ENCODE results near the gene SP140L.

Gene SP140L

DNA sequence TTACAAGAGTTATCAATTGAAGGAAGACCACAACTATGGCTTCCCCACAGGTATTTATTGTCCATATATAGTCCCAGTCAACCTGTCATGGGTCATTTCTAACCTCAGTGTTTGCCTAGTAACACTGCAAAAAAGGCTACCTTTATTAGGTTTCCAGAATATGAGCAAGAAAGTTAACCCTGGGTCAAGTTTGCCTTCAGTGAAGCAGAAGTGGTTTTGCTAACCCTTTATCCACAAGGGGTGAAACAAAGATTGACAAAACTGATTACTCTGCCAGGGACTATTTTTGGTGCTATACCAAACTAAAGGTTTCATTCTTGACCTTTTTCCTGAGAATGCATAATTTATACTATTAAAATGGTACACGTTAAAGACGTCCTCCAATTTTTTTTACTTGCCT is 117.8 kb downstream of the SP140L start:
- H3K4me3 ChIP-seq (ENCODE audit: low read length): no peak overlapping the region
- H3K36me3 ChIP-seq (ENCODE audit: insufficient read depth, low read length): no peaks in the 10 kb centered on the region
- H3K27me3 ChIP-seq (ENCODE audit: insufficient read depth, low read length): no peaks in the 10 kb centered on the region
- H3K27ac ChIP-seq (ENCODE audit: low read depth, low read length): no peak overlapping the region
- no peak overlapping the region for H3K9ac ChIP-seq (ENCODE audit: low read depth, low read length)
- H3K4me1 ChIP-seq (ENCODE audit: insufficient read depth, low read length): no peaks in the 10 kb centered on the region
- WGBS: 100% methylated on average over 2 of the region's 2 CpGs
- H3K9me3 ChIP-seq (ENCODE audit: insufficient read depth, low read depth, low read length): no peaks in the 10 kb centered on the region

- no peak overlapping the region for H3K27ac ChIP-seq (ENCODE audit: low read depth, low read length)
- no peaks in the 10 kb centered on the region for H3K36me3 ChIP-seq (ENCODE audit: insufficient read depth, low read length)
- WGBS: 81% methylated on average over 7 of the region's 7 CpGs
- no peaks in the 10 kb centered on the region for H3K27me3 ChIP-seq (ENCODE audit: insufficient read depth, low read length)
- H3K9me3 ChIP-seq (ENCODE audit: insufficient read depth, low read depth, low read length): no peaks in the 10 kb centered on the region
- no peak overlapping the region for H3K4me3 ChIP-seq (ENCODE audit: low read length)
- no peaks in the 10 kb centered on the region for H3K4me1 ChIP-seq (ENCODE audit: insufficient read depth, low read length)
- H3K9ac ChIP-seq (ENCODE audit: low read depth, low read length): no peak overlapping the region
Observed at GRCh38 chr2:230447036-230447435, 120.0 kb downstream of the SP140L start.

- Histone ChIP-seq H3K4me1 (ENCODE audit: insufficient read depth, low read length) (no peaks in the 10 kb centered on the region), H3K4me3 (ENCODE audit: low read length) (no peak overlapping the region), H3K36me3 (ENCODE audit: insufficient read depth, low read length) (no peaks in the 10 kb centered on the region), H3K27ac (ENCODE audit: low read depth, low read length) (no peak overlapping the region), H3K9me3 (ENCODE audit: insufficient read depth, low read depth, low read length) (no peaks in the 10 kb centered on the region), H3K27me3 (ENCODE audit: insufficient read depth, low read length) (no peaks in the 10 kb centered on the region), H3K9ac (ENCODE audit: low read depth, low read length) (no peak overlapping the region)
- WGBS: 94% methylated on average over 7 of the region's 8 CpGs
Observed at GRCh38 chr2:230447455-230448451, 120.8 kb downstream of the SP140L start.

DNA sequence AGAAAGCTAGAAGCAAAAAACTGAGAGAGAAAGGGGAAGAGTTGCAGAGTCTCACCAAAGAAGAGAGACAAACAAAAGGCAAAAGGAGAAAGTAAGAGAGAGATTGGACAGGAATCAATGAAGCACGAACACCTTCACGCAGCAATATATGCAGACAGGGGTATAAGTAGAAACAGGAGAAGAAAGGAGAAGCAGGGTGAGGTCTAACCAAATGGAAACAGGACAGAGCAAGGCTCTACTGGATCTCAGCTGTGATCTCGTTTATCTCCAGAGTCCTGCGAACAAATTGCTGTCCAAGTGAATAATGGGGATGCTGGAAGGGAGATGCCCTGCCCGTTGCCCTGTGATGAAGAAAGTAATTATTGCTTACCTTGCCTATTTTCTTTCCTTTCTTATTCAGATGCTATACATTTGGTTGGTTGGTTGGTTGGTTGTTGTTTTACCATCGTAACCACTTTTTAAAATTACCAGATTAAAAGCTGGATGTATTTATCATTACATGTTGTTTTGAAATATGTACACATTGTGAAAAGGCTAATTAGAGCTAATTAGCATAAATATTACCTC is 123.0 kb downstream of the SP140L start:
- Histone ChIP-seq H3K27ac (ENCODE audit: low read depth, low read length) (no peak overlapping the region), H3K36me3 (ENCODE audit: insufficient read depth, low read length) (no peaks in the 10 kb centered on the region)
- 96% methylated on average over 4 of the region's 6 CpGs for WGBS

DNA sequence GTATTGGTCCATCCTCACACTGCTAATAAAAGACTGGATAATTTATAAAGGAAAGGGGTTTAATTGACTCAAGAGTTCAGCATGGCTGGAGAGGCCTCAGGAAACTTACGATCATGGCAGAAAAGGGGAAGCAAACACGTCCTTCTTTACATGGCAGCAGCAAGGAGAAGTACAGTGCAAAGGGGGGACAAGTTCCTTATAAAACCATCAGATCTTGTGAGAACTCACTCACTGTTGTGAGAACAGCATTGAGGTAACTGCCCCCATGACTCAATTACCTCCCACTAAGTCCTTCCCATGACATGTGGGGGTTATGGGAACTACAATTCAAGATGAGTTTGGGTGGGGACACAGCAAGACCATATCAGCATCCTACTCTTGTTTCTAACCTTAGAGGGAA is 126.0 kb downstream of the SP140L start:
- 89% methylated on average over 2 of the region's 2 CpGs for WGBS
- Histone ChIP-seq H3K4me3 (ENCODE audit: low read length) (no peak overlapping the region), H3K36me3 (ENCODE audit: insufficient read depth, low read length) (no peaks in the 10 kb centered on the region), H3K27me3 (ENCODE audit: insufficient read depth, low read length) (no peaks in the 10 kb centered on the region), H3K27ac (ENCODE audit: low read depth, low read length) (no peak overlapping the region), H3K9ac (ENCODE audit: low read depth, low read length) (no peak overlapping the region), H3K4me1 (ENCODE audit: insufficient read depth, low read length) (peaks cover 9% of the 10 kb centered on the region; the same call in 1 of the 2 replicates), H3K9me3 (ENCODE audit: insufficient read depth, low read depth, low read length) (no peaks in the 10 kb centered on the region)

More for the DNA sequence above, 123.0 kb downstream of the SP140L start:
- Histone ChIP-seq H3K4me3 (ENCODE audit: low read length) (no peak overlapping the region), H3K27me3 (ENCODE audit: insufficient read depth, low read length) (no peaks in the 10 kb centered on the region), H3K9ac (ENCODE audit: low read depth, low read length) (no peak overlapping the region), H3K4me1 (ENCODE audit: insufficient read depth, low read length) (no peaks in the 10 kb centered on the region), H3K9me3 (ENCODE audit: insufficient read depth, low read depth, low read length) (no peaks in the 10 kb centered on the region)

Measured in HUES64 (cell line).